ENCODE data around the gene TMUB2.

- TF ChIP-seq, protein P1, sequence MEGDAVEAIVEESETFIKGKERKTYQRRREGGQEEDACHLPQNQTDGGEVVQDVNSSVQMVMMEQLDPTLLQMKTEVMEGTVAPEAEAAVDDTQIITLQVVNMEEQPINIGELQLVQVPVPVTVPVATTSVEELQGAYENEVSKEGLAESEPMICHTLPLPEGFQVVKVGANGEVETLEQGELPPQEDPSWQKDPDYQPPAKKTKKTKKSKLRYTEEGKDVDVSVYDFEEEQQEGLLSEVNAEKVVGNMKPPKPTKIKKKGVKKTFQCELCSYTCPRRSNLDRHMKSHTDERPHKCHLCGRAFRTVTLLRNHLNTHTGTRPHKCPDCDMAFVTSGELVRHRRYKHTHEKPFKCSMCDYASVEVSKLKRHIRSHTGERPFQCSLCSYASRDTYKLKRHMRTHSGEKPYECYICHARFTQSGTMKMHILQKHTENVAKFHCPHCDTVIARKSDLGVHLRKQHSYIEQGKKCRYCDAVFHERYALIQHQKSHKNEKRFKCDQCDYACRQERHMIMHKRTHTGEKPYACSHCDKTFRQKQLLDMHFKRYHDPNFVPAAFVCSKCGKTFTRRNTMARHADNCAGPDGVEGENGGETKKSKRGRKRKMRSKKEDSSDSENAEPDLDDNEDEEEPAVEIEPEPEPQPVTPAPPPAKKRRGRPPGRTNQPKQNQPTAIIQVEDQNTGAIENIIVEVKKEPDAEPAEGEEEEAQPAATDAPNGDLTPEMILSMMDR (IDR thresholded peaks at IDR 0.05; ENCODE audit: low read length): no peak
- TF ChIP-seq EZH2 (IDR thresholded peaks at IDR 0.05; ENCODE audit: borderline replicate concordance, low read length): no peak
Observed at GRCh38 chr17:44197107-44197506, 10.3 kb downstream of the TMUB2 start.

Measured in OCI-LY1 (cell line).